Measurements from ENCODE around the gene USH2A.

DNA sequence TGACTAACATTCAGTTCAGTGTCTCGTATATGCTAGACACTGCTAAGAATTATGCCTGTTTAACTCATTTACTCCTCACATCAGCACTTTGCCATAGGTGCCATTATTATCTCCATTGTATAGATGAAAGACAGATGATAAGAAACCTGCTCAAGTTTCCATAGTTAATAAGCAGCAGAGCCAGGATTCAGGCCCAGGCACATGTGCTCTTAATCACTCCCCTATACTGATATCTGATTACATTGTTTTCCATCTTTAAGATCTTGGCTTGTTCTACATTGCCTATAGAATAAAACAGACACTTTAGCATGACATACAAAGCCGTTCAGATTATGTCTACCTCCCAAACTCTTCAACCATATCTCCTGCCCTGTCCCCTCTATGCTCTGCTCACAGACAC lies 30.5 kb upstream of the USH2A start:
- TF ChIP-seq FOXM1 (IDR thresholded peaks at IDR 0.05; ENCODE audit: low read depth) (no peak), SMC3 (IDR thresholded peaks at IDR 0.05; ENCODE audit: low read depth, low read length) (no peak), EP300 (IDR thresholded peaks at IDR 0.05; ENCODE audit: borderline replicate concordance in 1 of 2, low read depth in 1 of 2, low read length in 1 of 2) (peak in 1 of 2 experiments; percentile 78; a peak in 2 of 4 replicates), SIN3A (IDR thresholded peaks at IDR 0.05; ENCODE audit: borderline replicate concordance, low read depth, low read length) (no peak)
- TF ChIP-seq, protein P1, sequence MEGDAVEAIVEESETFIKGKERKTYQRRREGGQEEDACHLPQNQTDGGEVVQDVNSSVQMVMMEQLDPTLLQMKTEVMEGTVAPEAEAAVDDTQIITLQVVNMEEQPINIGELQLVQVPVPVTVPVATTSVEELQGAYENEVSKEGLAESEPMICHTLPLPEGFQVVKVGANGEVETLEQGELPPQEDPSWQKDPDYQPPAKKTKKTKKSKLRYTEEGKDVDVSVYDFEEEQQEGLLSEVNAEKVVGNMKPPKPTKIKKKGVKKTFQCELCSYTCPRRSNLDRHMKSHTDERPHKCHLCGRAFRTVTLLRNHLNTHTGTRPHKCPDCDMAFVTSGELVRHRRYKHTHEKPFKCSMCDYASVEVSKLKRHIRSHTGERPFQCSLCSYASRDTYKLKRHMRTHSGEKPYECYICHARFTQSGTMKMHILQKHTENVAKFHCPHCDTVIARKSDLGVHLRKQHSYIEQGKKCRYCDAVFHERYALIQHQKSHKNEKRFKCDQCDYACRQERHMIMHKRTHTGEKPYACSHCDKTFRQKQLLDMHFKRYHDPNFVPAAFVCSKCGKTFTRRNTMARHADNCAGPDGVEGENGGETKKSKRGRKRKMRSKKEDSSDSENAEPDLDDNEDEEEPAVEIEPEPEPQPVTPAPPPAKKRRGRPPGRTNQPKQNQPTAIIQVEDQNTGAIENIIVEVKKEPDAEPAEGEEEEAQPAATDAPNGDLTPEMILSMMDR (IDR thresholded peaks at IDR 0.05) = no peak
- TF ChIP-seq, protein P2, sequence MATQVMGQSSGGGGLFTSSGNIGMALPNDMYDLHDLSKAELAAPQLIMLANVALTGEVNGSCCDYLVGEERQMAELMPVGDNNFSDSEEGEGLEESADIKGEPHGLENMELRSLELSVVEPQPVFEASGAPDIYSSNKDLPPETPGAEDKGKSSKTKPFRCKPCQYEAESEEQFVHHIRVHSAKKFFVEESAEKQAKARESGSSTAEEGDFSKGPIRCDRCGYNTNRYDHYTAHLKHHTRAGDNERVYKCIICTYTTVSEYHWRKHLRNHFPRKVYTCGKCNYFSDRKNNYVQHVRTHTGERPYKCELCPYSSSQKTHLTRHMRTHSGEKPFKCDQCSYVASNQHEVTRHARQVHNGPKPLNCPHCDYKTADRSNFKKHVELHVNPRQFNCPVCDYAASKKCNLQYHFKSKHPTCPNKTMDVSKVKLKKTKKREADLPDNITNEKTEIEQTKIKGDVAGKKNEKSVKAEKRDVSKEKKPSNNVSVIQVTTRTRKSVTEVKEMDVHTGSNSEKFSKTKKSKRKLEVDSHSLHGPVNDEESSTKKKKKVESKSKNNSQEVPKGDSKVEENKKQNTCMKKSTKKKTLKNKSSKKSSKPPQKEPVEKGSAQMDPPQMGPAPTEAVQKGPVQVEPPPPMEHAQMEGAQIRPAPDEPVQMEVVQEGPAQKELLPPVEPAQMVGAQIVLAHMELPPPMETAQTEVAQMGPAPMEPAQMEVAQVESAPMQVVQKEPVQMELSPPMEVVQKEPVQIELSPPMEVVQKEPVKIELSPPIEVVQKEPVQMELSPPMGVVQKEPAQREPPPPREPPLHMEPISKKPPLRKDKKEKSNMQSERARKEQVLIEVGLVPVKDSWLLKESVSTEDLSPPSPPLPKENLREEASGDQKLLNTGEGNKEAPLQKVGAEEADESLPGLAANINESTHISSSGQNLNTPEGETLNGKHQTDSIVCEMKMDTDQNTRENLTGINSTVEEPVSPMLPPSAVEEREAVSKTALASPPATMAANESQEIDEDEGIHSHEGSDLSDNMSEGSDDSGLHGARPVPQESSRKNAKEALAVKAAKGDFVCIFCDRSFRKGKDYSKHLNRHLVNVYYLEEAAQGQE (IDR thresholded peaks at IDR 0.05; ENCODE audit: low read depth, low read length) = no peak
